Measurements from ENCODE around the gene PRPSAP2. TPM values are rescaled to one million over a fixed set of nuclear protein-coding genes. Genes with fewer than 3 reads are reported as not detected.

The PRPSAP2 gene
- total RNA-seq, 6 experiments from 2014 or later, result 20.4 to 27.2 (median 23.1) TPM

DNA sequence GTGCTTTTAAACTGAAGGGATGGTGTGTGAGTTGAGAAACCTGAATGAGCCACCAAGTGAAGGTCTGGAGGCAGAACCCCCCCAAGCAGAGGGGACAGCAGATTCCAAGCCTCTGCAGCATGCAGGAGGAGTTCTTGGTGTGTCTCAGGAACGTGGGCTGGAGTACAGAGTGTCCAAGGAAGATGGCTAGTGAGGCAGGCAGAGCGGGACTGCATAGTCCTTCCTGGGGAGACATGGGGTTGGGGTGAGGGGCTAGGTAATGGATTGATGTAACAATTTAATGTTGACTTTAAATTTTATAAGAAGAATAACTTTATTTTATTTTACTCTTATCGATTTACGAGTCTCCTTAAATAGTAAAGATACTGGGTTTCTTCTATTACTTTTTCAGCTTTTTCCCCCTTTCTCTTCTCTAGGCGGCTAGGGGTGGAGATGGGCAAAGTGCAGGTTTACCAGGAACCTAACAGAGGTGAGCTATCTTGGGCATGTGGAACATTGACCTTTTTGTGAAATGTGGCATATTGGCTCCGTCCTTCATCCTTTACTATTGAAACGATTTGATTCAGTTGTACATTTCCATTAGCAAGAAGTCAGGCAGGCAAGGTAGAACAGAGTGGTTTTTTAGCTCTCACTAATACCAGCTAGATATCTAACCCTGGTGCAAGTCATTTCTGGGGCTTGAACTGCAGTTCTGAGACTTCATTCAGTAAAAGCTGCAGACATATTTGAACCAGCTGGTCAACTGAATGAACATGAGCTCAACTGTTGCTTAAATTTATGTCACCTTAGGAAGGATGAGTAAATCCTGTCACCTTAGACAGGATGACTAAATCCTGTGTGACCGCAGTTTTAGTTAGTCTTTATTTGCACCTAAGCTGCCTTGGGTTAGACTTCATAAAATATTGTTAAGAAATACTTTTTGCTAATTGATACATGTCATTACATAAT is 9.2 kb downstream of the PRPSAP2 start:
- peaks cover 10% of the 10 kb centered on the region; the same call in 1 of the 2 replicates for H3K36me3 Mint-ChIP-seq (ENCODE audit: low read depth)
- no peak overlapping the region for H3K27ac Mint-ChIP-seq

DNA sequence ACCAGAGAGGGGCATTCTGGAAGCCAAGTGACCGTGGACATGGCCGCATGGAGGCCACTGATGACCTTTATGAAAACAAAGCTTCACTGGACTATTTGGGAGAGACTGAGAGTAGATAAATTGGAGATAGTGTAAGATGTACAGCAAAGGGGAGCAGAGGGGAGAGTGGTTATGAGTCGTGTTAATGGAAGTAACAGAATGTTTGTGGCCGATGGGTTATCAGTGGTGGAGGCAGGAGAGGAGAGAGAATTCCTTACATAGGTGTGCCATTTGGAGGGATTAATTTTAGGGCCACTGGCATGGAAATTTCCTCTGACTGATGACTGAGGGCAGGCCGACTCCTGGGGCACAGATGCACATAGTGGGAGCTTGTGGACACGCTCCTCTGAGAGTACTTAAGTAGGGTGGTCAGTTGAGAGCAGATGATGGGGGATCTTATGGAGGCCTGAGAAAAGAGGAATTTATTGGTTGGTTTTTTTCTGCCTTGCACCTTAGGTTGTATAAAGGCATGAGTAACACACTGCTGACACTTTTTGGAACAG is 19.2 kb downstream of the PRPSAP2 start:
- peak; percentile 40 for DNase-seq
- Mint-ChIP-seq H3K4me3 (peak overlapping the region; percentile 18; the same call in 1 of the 2 replicates), H3K9me3 (no peaks in the 10 kb centered on the region), H3K27me3 (ENCODE audit: insufficient read depth) (no peaks in the 10 kb centered on the region; the same call in 1 of the 2 replicates), H3K4me1 (ENCODE audit: low read depth) (peaks cover 17% of the 10 kb centered on the region), H3K36me3 (ENCODE audit: low read depth) (peaks cover 31% of the 10 kb centered on the region), H3K27ac (peak overlapping the region; percentile 76)
- TF ChIP-seq, protein P1, sequence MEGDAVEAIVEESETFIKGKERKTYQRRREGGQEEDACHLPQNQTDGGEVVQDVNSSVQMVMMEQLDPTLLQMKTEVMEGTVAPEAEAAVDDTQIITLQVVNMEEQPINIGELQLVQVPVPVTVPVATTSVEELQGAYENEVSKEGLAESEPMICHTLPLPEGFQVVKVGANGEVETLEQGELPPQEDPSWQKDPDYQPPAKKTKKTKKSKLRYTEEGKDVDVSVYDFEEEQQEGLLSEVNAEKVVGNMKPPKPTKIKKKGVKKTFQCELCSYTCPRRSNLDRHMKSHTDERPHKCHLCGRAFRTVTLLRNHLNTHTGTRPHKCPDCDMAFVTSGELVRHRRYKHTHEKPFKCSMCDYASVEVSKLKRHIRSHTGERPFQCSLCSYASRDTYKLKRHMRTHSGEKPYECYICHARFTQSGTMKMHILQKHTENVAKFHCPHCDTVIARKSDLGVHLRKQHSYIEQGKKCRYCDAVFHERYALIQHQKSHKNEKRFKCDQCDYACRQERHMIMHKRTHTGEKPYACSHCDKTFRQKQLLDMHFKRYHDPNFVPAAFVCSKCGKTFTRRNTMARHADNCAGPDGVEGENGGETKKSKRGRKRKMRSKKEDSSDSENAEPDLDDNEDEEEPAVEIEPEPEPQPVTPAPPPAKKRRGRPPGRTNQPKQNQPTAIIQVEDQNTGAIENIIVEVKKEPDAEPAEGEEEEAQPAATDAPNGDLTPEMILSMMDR (IDR thresholded peaks at IDR 0.05), result no peak

More for the DNA sequence above, 9.2 kb downstream of the PRPSAP2 start:
- no peak for DNase-seq
- no peaks in the 10 kb centered on the region for H3K4me1 Mint-ChIP-seq (ENCODE audit: low read depth)
- TF ChIP-seq, protein P1 (IDR thresholded peaks at IDR 0.05), result no peak
- no peaks in the 10 kb centered on the region for H3K9me3 Mint-ChIP-seq
- no peak overlapping the region for H3K4me3 Mint-ChIP-seq
- H3K27me3 Mint-ChIP-seq (ENCODE audit: insufficient read depth), result no peaks in the 10 kb centered on the region

DNA sequence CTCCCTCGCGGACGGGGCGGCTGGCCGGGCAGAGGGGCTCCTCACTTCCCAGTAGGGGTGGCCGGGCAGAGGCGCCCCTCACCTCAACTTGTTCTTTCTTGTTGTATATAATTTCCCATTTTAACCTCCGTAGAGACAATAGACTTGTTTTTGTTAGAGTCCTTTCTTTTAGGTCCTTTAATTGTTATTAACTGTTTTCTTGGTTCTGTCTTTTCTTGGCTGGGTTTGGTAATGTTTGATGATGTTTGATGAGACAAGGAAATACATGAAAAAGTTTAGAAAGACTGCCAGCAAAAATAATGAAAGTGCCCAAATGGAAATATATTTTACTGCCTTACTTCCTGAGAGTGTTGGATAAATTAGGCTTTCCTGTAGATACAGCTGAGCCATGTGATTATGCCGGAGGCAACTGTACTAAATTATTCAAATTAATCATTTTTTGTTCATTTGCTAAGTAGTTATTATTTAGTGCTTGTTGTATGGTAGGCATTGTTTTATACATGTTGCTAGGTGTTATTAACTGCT is 30.9 kb downstream of the PRPSAP2 start:
- Mint-ChIP-seq H3K27ac (no peak overlapping the region), H3K4me1 (ENCODE audit: low read depth) (no peaks in the 10 kb centered on the region), H3K4me3 (no peak overlapping the region), H3K9me3 (no peaks in the 10 kb centered on the region), H3K27me3 (ENCODE audit: insufficient read depth) (no peaks in the 10 kb centered on the region; the same call in 1 of the 2 replicates), H3K36me3 (ENCODE audit: low read depth) (peaks cover 27% of the 10 kb centered on the region)
- no peak for DNase-seq
- TF ChIP-seq, protein P1 (IDR thresholded peaks at IDR 0.05), result no peak

DNA sequence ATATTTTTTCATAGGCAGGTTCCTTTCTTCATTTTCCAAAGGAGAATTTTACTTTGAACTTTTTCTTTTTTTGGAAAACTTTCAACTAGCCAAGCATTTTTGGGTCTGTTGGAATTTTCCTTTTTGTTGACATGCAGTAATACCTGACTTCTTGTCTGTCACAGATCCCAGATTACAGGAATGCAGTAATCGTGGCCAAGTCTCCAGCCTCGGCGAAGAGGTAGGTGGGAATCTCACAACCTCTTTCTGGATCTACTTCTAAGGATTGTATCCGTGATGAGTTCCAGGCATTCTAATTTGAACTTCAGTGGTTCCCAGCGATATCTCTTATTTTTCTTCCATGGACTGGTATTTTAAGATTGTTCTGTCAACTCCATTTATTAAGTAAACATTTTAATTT is 31.7 kb downstream of the PRPSAP2 start:
- Mint-ChIP-seq H3K4me1 (ENCODE audit: low read depth) (no peaks in the 10 kb centered on the region), H3K27ac (no peak overlapping the region), H3K9me3 (no peaks in the 10 kb centered on the region), H3K36me3 (ENCODE audit: low read depth) (peaks cover 24% of the 10 kb centered on the region), H3K4me3 (no peak overlapping the region), H3K27me3 (ENCODE audit: insufficient read depth) (no peaks in the 10 kb centered on the region; the same call in 1 of the 2 replicates)
- no peak for DNase-seq
- TF ChIP-seq, protein P1 (IDR thresholded peaks at IDR 0.05), result no peak

DNA sequence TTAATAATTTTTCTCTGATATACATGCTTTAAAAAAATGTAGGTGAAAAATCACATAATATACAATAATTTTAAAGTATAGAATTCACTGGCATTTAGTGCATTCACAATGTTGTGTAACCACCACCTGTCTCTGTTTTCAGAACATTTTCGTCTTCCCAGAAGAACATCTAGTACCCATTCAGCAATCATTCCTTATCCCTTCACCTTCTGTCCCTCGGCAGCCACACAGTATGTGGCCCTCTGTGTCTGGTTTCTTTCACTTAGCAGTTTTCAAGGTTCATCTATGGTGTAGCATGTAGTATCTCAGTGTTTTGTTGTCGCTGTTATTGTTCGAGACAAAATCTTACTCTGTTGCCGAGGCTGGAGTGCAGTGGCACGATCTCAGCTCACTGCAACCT is 33.6 kb downstream of the PRPSAP2 start:
- Mint-ChIP-seq H3K27ac (no peak overlapping the region), H3K9me3 (no peaks in the 10 kb centered on the region), H3K4me3 (no peak overlapping the region), H3K36me3 (ENCODE audit: low read depth) (peaks cover 27% of the 10 kb centered on the region), H3K4me1 (ENCODE audit: low read depth) (no peaks in the 10 kb centered on the region), H3K27me3 (ENCODE audit: insufficient read depth) (no peaks in the 10 kb centered on the region; the same call in 1 of the 2 replicates)
- DNase-seq, result no peak
- TF ChIP-seq, protein P1 (IDR thresholded peaks at IDR 0.05), result no peak
